Cortex of kidney (tissue), 1 donor: ENCODE data around the gene MTHFSD.

Experiments used
- DNase-seq: peaks from one replicate; lab custom pipeline; 2025; lab: John Stamatoyannopoulos, UW

MTHFSD gene

DNA sequence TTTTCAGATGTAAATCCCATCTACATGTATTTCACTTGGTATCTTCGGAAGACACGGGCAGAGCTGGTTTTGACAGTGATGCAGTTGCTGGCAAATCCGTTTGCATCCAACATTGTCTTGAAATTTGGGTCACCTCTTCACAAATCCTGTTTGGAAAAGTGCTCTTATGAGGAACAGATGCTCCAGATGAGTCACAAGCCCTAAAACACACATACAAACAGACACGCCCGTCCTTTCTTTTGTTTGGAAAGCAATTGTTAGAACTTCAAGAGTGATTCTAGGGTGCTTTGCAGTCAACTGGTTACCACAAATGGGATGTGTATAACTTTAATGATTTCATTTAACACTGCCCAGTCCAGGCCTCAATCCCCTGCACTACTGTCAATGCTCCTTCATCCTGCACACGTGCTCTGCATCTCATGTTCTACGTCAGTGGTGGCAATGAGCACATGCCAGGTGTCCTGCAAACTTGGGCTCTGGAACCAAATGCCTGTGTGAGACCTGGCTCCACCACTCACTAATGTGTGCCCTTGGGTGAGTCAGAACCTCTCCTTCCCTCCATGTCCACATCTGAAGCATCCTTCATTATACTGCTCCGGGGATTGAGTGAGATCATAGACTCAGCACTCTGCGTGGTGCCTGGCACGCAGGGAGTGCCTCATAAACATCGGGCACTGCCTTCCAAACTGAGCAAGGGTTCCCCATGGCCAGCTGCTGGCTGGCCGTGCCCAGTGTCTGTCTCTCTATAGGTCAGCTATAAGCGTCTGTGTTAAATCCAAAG is 64.0 kb downstream of the MTHFSD start:
- DNase-seq: no peak

DNA sequence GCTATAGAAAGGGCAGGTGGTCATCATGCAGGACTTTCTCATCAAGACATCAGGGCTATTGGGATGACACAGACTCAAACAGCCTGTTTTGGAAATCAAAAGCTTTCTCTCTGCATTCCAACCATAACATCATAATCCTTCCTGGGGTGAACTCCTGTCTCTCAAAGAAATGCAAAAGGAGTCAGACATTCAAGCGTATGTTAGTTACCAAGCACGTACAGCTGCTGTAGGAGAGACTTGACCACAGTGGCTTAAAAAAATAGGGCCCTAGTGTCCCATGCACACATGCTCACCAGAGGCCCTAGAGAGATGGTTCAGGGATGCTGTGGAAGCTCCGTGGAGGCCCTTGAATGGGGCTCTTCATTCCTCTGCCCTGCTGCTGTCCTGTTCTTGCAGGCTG is 69.3 kb downstream of the MTHFSD start:
- DNase-seq: no peak

DNA sequence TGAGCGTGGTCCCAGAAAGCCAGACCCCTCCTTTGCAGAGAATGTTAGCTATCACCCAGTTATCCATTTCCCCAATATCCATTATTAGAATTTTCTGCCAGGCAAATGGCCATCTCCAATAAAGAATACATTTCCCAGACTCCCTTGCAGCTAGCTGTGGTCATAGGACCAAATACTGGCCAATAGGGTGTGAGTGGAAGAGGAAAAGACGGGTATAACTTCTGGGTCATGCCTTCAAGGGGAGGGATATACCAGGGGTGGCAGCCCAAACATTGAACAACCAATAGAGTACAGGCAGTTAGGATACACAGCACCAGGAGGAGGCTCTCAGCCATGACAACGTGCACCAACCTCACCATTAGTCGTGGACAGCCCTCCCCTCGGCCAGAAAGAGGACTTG is 70.8 kb downstream of the MTHFSD start:
- DNase-seq: no peak

DNA sequence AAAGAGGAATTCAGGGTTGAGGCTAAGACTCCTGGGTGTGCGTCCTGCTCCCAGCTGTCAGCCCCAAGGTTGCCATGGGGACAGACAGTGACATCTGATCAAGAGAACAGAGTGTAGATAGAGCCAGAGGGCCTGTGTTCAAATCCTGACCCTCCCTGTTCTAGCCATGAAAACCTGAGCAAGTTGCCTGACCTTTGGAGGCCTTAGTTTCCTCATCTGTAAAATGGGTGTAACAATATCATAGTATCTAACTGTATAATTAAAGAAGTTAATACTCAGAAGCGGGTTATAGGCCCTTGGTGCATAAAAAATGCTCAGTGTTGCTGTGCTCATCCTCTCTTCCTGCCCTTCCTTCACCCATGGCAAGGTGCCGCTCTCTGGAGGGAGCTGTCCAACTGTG is 73.4 kb downstream of the MTHFSD start:
- DNase-seq: no peak

DNA sequence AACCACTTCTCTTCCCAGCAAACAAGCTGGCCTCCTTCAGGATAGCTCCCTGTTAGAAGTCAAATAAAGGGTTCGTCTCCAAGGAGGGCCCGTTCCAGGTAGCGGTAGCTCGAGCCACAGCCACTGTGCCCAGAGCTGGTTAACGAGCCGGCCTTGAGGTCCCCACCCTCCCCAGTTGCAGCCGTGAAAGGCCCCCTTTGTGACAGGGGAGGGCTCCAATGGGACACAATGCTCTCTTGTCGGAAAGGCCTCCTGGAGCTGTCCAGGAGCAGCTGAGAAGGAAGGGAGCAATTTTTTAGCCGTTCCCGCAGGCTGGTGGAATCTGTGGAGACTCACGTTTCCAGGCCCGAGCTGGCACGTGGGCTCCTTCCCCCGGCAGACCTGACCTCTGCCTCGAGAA is 74.6 kb downstream of the MTHFSD start:
- DNase-seq: no peak
